ENCODE data around the gene PRR12.

Gene PRR12

DNA sequence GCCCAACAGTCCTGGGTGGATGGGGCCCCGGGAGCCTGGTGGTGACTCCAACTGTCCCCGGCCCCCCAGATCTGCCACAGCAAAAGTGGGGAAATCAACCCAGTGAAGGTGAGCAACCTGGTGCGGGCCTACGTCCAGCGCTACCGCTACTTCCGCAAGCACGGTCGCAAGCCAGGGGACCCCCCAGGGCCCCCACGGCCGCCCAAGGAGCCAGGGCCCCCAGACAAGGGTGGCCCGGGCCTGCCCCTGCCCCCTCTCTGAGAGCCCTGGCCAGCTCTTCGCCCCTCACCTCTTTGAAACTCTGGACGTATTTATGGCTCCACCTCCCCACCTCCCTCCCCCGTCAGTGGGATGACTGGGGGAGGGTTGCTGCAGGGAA, 67.1 kb downstream of the PRR12 start:
- H3K4me3 ChIP-seq (ENCODE audit: low read depth, low read length): no peak overlapping the region
- no peak for TF ChIP-seq MYC (IDR thresholded peaks at IDR 0.05; ENCODE audit: low read depth, low read length)
- no peak for TF ChIP-seq POLR2A (IDR thresholded peaks at IDR 0.05; ENCODE audit: extremely low read depth, insufficient read length)
- TF ChIP-seq, protein P1, sequence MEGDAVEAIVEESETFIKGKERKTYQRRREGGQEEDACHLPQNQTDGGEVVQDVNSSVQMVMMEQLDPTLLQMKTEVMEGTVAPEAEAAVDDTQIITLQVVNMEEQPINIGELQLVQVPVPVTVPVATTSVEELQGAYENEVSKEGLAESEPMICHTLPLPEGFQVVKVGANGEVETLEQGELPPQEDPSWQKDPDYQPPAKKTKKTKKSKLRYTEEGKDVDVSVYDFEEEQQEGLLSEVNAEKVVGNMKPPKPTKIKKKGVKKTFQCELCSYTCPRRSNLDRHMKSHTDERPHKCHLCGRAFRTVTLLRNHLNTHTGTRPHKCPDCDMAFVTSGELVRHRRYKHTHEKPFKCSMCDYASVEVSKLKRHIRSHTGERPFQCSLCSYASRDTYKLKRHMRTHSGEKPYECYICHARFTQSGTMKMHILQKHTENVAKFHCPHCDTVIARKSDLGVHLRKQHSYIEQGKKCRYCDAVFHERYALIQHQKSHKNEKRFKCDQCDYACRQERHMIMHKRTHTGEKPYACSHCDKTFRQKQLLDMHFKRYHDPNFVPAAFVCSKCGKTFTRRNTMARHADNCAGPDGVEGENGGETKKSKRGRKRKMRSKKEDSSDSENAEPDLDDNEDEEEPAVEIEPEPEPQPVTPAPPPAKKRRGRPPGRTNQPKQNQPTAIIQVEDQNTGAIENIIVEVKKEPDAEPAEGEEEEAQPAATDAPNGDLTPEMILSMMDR (IDR thresholded peaks at IDR 0.05; ENCODE audit: low read depth, low read length): no peak
- TF ChIP-seq, protein P2, sequence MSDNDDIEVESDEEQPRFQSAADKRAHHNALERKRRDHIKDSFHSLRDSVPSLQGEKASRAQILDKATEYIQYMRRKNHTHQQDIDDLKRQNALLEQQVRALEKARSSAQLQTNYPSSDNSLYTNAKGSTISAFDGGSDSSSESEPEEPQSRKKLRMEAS (IDR thresholded peaks at IDR 0.05; ENCODE audit: low read depth, low read length): no peak
- DNase-seq (ENCODE audit: low read depth): no peak

DNA sequence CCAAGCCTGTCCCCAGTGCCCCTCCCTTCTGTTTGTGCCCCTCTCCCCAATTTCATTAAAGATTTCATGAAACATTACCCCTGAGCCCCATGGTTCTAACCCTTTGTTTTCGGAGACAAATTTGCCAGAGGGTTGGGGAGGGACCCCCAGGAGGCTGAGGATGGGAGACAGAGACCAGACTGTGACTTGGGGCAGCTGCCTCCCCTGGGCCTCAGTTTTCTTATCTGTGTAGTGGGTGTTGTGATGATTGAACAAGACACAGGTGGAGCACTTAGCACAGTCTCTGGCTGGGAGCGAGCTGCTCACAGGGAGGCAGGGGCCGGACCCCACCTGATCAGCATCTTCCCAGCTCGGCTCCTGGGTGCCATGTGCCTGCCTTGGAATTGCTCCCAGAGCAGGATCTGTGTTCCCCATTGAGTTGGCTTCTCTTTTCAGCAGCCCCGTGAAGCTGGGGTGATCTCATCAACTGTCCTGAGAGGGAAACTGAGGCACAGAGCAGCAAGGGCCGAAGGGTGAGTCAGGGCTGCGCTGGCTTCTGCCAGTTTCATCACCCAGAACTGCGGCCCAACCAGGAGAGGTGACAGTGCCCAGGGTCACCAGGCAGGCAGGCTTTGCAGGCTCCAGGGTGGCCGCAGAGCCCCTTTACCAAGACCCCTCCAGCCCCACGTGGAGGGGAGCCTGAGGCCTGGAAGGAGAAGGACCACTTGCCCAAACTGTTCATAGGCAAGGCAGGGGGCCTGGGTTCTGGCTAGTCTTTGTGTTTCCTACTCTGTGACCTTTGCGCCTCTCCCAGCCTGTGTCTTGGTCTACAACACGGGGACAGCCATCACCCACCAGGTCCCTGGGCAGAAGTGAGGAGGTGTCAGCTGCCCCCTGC, 67.8 kb downstream of the PRR12 start:
- H3K4me3 ChIP-seq (ENCODE audit: low read depth, low read length): no peak overlapping the region
- no peak for DNase-seq (ENCODE audit: low read depth)
- TF ChIP-seq, protein P1 (IDR thresholded peaks at IDR 0.05; ENCODE audit: low read depth, low read length): no peak
- TF ChIP-seq, protein P2 (IDR thresholded peaks at IDR 0.05; ENCODE audit: low read depth, low read length): no peak
- TF ChIP-seq MYC (IDR thresholded peaks at IDR 0.05; ENCODE audit: low read depth, low read length): no peak

DNA sequence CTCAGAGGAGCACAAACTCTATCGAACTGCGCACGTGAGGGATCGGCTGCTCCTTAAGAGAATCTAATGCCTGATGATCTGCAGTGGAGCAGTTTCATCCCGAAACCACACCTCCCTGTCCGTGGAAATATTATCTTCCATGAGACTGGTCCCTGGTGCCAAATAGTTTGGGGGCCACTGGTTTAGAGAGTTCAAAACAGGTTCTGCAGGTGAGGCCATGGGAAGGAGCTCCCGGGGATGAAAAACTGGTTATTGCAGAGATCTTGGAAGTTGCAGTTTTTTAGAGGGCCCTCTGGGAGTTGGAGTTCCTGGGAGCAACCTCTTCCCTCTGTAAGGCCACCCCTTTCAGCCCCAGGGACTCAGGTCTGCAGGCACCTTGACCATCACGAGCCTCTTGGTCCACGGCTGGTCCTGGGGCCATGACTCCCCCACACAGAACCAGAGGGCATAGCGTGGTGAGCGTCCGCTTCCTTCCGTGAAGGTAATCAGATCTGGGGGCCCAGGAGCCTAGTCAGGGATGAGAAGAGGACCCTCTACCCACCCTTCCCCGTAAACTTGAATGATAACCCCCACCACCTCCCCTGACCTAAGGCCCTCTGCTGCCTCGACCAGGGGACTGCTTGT, 69.5 kb downstream of the PRR12 start:
- TF ChIP-seq MYC (IDR thresholded peaks at IDR 0.05; ENCODE audit: low read depth, low read length): no peak
- DNase-seq (ENCODE audit: low read depth): no peak
- no peak overlapping the region for H3K4me3 ChIP-seq (ENCODE audit: low read depth, low read length)

DNA sequence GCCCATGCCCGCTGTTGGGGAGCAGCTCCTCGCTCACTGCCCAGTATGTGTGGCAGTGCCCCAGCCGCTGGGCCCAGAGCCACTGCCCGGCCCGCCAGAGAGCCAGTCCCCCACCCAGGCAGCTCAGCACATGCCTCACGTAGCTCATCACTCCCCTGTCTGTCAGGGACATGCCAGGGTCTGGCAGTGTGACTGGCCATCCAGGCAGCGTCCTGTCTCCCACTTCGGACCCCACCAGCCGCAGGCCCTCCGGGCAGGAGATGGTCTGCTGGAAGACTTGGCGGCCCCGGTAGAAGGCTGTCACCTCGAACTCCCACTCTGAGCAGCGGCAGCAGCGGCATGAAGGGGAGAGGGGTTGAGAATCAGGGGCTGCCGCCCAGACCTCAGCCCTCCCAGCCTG, 71.0 kb downstream of the PRR12 start:
- no peak for DNase-seq (ENCODE audit: low read depth)
- no peak overlapping the region for H3K4me3 ChIP-seq (ENCODE audit: low read depth, low read length)
- TF ChIP-seq POLR2A (IDR thresholded peaks at IDR 0.05; ENCODE audit: extremely low read depth, insufficient read length) (no peak), MYC (IDR thresholded peaks at IDR 0.05; ENCODE audit: low read depth, low read length) (no peak)
- TF ChIP-seq, protein P1 (IDR thresholded peaks at IDR 0.05; ENCODE audit: low read depth, low read length): no peak
- TF ChIP-seq, protein P2 (IDR thresholded peaks at IDR 0.05; ENCODE audit: low read depth, low read length): no peak

DNA sequence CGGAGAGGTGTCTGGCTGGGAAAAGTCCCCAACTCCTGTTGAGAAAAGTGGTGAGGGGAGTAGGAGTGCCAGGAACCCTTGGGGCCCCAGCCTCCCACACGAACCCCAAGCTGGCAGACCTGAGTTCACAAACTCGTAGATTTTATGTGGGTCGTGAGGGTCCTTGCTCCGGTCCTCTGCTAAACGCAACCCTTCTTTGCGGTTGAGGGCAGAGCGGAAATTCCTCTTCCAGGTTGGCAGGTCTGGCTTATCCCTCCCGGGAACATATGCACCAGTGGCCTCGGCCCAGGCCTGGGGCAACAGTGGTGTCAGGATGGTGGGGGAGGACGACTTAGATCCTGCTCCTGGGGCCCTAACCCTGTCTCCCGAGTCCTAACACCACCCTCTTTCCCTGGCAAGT, 72.2 kb downstream of the PRR12 start:
- TF ChIP-seq POLR2A (IDR thresholded peaks at IDR 0.05; ENCODE audit: extremely low read depth, insufficient read length) (no peak), MYC (IDR thresholded peaks at IDR 0.05; ENCODE audit: low read depth, low read length) (no peak)
- TF ChIP-seq, protein P2 (IDR thresholded peaks at IDR 0.05; ENCODE audit: low read depth, low read length): no peak
- TF ChIP-seq, protein P1 (IDR thresholded peaks at IDR 0.05; ENCODE audit: low read depth, low read length): no peak
- no peak overlapping the region for H3K4me3 ChIP-seq (ENCODE audit: low read depth, low read length)
- no peak for DNase-seq (ENCODE audit: low read depth)
